OCI-LY3 (cell line): ENCODE data around the gene TLDC2.
"Not testable (repeated sequence)": the region's sequence is repeated elsewhere in the genome, so short reads cannot be mapped to it uniquely, and the experiment has no call there.

ENCODE experiments used
- H2AFZ ChIP-seq: fragments of 200-600, 300-600 bp; shearing (Covaris generic); 2 replicates; pipeline ENCODE4 v1.6.0; 2014; ENCODE audit warnings: antibody characterized with exemption, low read depth, low read length
- H3K27ac ChIP-seq: fragments of 200-600, 300-600 bp; sonication (generic); 2 replicates; pipeline ENCODE4 v1.5.1; 2014; ENCODE audit warnings: mild to moderate bottlenecking, low read length, moderate library complexity, mixed read lengths
- H3K27me3 ChIP-seq: fragments of 200-600, 300-600 bp; sonication (generic); 2 replicates; pipeline ENCODE4 v1.6.1; 2014; ENCODE audit warnings: low read depth, low read length, mixed read lengths
- H3K36me3 ChIP-seq: fragments of 200-600, 300-600 bp; sonication (generic); replicated peaks from 2 replicates; pipeline ENCODE3; 2014; ENCODE audit warnings: low read depth, low read length, mixed read lengths
- H3K4me1 ChIP-seq: fragments of 300-600, 200-600 bp; sonication (generic); 2 replicates; pipeline ENCODE4 v1.6.1; 2014; ENCODE audit warnings: low read length, mixed read lengths
- H3K4me2 ChIP-seq: fragments of 200-600, 300-600 bp; sonication (generic); 2 replicates; pipeline ENCODE4 v1.6.1; 2014; ENCODE audit warnings: low read length, mixed read lengths
- H3K4me3 ChIP-seq: fragments of 300-600, 200-600 bp; sonication (generic); 2 replicates; pipeline ENCODE4 v1.5.1; 2014; ENCODE audit warnings: antibody characterized with exemption, mild to moderate bottlenecking, low read length, moderate library complexity
- H3K79me2 ChIP-seq: fragments of 300-600, 200-600 bp; shearing (Covaris generic); 2 replicates; pipeline ENCODE4 v1.6.1; 2014; ENCODE audit warnings: mild to moderate bottlenecking, low read length, mixed read lengths
- H3K9ac ChIP-seq: fragments of 300-600, 200-600 bp; shearing (Covaris generic); 2 replicates; pipeline ENCODE4 v1.6.0; 2014; ENCODE audit warnings: mild to moderate bottlenecking, low read length, moderate library complexity
- H3K9me3 ChIP-seq: fragments of 200-600, 300-600 bp; shearing (Covaris generic); 2 replicates; pipeline ENCODE4 v1.6.1; 2014; ENCODE audit warnings: low read length, mixed read lengths; ENCODE audit not compliant: insufficient read depth
- H4K20me1 ChIP-seq: fragments of 200-600, 300-600 bp; sonication (generic); 2 replicates; pipeline ENCODE4 v1.6.1; 2016; ENCODE audit warnings: low read length, mixed read lengths; ENCODE audit not compliant: insufficient read depth
- EZH2phosphoT487 ChIP-seq: fragments of 200-600 bp; shearing (Covaris generic); IDR thresholded peaks from 2 replicates; pipeline ENCODE4 v1.6.1; 2018; ENCODE audit warnings: antibody characterized with exemption, mixed run types, low read depth
- TF ChIP-seq, protein P1 (sequence below): fragments of 200-600, 300-600 bp; sonication (generic); IDR thresholded peaks from 2 replicates; pipeline ENCODE4 v1.5.1; 2014; ENCODE audit warnings: antibody characterized with exemption, low read length, low read depth

Gene TLDC2

DNA sequence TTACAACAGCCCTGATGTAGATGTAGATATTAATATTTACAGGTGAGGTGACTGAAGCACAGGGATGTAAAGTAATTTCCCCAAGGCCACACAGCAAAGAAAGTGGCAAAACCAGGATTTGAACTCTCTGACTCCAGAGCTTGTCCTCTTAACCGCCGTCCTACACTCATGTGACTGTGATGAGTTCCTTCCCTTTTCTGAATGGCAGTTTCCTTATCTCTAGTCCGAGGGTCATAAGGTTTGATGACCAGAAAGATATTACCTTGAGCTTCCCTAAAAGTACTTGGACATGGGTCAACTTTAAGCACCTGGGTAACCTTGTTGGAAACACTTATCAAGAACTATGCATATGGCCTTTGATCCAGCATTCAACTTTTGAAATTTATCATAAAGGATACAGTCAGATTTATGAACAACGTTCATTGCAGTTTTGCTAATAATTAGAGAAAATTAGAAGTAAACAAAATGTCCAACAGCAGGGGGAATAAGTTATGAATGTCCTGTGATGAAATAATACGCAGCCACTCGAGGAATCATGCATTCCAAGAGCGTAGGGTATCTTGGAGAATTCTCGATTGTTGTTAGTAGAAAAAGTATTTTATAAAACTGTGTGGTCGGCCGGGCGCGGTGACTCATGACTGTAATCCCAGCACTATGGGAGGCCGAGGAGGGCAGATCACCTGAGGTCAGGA lies 2.3 kb upstream of the TLDC2 start:
- Histone ChIP-seq H3K9me3 (no peaks in the 10 kb centered on the region), H3K27ac (no peak overlapping the region), H3K4me3 (no peak overlapping the region)

DNA sequence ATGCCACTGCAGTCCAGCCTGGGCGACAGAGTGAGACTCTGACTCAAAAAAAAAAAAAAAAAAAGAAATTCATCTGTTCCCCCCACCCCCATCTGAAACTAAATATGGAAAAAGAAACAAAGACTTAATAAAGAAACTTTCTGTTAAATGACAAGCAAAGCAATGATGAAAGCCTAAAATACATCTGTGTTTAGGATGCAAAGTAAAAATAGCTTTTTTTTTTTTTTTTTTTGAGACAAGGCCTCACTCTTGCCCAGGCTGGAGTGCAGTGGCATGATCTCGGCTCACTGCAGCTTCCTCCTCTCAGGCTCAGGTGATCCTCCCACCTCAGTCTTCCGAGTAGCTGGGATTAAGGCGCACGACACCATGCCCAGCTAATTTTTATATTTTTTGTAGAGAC lies 845 bp upstream of the TLDC2 start:
- not testable (repeated sequence) for H3K9ac ChIP-seq, H3K9me3 ChIP-seq, H3K4me1 ChIP-seq, H3K4me3 ChIP-seq, H2AFZ ChIP-seq, H3K36me3 ChIP-seq, H3K27me3 ChIP-seq, H3K4me2 ChIP-seq, H3K79me2 ChIP-seq, H4K20me1 ChIP-seq, H3K27ac ChIP-seq

More for the DNA sequence above, 2.3 kb upstream of the TLDC2 start:
- Histone ChIP-seq H3K79me2 (no peaks in the 10 kb centered on the region), H2AFZ (no peak overlapping the region), H4K20me1 (no peaks in the 10 kb centered on the region), H3K4me2 (no peak overlapping the region), H3K4me1 (no peaks in the 10 kb centered on the region; the same call in 1 of the 2 replicates), H3K27me3 (no peaks in the 10 kb centered on the region), H3K36me3 (no peaks in the 10 kb centered on the region), H3K9ac (no peak overlapping the region)
- TF ChIP-seq, protein P1, sequence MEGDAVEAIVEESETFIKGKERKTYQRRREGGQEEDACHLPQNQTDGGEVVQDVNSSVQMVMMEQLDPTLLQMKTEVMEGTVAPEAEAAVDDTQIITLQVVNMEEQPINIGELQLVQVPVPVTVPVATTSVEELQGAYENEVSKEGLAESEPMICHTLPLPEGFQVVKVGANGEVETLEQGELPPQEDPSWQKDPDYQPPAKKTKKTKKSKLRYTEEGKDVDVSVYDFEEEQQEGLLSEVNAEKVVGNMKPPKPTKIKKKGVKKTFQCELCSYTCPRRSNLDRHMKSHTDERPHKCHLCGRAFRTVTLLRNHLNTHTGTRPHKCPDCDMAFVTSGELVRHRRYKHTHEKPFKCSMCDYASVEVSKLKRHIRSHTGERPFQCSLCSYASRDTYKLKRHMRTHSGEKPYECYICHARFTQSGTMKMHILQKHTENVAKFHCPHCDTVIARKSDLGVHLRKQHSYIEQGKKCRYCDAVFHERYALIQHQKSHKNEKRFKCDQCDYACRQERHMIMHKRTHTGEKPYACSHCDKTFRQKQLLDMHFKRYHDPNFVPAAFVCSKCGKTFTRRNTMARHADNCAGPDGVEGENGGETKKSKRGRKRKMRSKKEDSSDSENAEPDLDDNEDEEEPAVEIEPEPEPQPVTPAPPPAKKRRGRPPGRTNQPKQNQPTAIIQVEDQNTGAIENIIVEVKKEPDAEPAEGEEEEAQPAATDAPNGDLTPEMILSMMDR: no peak
- TF ChIP-seq EZH2phosphoT487: no peak

DNA sequence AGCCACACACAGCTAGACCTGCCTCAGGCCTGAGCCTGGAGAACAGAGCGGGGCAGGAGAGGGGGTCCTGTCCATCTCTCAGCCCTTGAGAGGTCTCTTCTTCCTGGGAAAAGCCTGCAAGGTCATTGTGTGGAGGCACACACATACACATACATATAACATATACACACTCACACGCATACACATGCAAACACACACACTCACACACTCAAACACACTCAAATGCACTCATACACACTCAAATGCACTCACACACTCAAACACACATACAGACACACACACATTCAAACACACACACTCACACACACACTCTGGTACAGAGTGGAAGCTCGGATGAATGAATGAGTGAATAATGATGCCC lies 515 bp downstream of the TLDC2 start:
- Histone ChIP-seq H3K27ac (no peak overlapping the region), H3K4me1 (peaks cover under 1% of the 10 kb centered on the region; the same call in 1 of the 2 replicates), H4K20me1 (no peaks in the 10 kb centered on the region), H3K27me3 (no peaks in the 10 kb centered on the region), H3K36me3 (no peaks in the 10 kb centered on the region), H2AFZ (no peak overlapping the region), H3K4me2 (no peak overlapping the region), H3K9ac (no peak overlapping the region), H3K79me2 (no peaks in the 10 kb centered on the region), H3K4me3 (no peak overlapping the region), H3K9me3 (no peaks in the 10 kb centered on the region)
- TF ChIP-seq EZH2phosphoT487: no peak
- TF ChIP-seq, protein P1: no peak

DNA sequence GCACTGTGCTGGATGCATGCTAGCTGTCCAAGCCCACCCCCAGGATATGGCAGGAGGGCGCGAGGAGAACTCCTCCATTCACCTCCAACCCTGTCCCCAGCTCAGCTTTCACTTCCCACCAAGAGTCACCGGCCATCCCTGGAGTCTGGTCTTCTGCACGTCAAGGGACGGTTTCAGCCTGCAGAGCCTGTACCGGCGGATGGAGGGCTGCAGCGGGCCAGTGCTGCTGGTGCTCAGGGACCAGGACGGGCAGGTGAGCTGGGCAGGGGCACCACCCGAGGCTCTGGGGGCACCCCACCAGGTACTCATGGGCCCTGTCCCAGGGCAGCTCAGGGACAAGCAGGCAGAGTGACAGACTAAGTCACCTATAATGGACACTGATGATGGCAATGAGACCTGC lies 3.0 kb downstream of the TLDC2 start:
- Histone ChIP-seq H3K9me3 (no peaks in the 10 kb centered on the region), H3K27me3 (no peaks in the 10 kb centered on the region), H3K36me3 (no peaks in the 10 kb centered on the region), H3K27ac (no peak overlapping the region), H3K9ac (no peak overlapping the region), H3K4me3 (no peak overlapping the region), H3K79me2 (no peaks in the 10 kb centered on the region), H4K20me1 (no peaks in the 10 kb centered on the region), H3K4me1 (peaks cover 12% of the 10 kb centered on the region), H3K4me2 (no peak overlapping the region), H2AFZ (no peak overlapping the region)
- TF ChIP-seq, protein P1: no peak
- TF ChIP-seq EZH2phosphoT487: no peak
